Measurements from ENCODE around the gene TADA2A.

DNA sequence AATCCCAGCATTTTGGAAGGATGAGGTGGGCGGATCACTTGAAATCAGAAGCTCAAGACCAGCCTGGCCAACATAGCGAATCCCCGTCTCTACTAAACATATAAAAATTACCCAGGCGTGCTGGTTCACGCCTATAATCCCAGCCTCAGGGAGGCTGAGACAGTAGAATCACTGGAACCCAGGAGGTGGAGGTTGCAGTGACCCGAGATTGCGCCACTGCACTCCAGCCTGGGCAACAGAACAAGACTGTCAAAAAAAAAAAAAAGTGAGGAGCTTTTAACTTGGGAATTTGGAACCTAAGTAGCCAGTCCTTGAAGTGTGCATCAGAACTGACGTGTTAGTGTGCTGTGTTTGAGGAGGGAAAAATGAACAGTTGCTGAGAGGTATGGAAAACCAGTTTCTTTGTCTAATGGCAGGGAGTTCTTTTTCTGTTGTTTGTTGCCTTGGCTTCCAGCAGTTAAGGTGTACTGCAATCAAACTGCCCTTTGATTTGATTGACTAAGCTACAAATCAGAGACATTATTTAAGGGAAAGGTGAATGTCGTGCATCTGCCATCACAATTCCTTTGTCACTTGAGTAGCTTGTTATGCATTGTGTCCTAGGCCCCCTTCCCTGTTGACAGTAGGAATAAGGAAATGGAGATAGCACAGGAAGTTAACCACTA, 74.4 kb downstream of the TADA2A start:
- TF ChIP-seq, protein P1, sequence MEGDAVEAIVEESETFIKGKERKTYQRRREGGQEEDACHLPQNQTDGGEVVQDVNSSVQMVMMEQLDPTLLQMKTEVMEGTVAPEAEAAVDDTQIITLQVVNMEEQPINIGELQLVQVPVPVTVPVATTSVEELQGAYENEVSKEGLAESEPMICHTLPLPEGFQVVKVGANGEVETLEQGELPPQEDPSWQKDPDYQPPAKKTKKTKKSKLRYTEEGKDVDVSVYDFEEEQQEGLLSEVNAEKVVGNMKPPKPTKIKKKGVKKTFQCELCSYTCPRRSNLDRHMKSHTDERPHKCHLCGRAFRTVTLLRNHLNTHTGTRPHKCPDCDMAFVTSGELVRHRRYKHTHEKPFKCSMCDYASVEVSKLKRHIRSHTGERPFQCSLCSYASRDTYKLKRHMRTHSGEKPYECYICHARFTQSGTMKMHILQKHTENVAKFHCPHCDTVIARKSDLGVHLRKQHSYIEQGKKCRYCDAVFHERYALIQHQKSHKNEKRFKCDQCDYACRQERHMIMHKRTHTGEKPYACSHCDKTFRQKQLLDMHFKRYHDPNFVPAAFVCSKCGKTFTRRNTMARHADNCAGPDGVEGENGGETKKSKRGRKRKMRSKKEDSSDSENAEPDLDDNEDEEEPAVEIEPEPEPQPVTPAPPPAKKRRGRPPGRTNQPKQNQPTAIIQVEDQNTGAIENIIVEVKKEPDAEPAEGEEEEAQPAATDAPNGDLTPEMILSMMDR (IDR thresholded peaks at IDR 0.05): no peak
- no peak for TF ChIP-seq POLR2A (IDR thresholded peaks at IDR 0.05)
